Non-pigmented ciliary epithelial cell (primary cell): Measurements from ENCODE around the gene LRRC3.

Source experiments
- DNase-seq: peaks from one replicate; pipeline ENCODE4 v3.0.0-alpha.2; 2010; ENCODE audit warnings: low read depth

LRRC3 gene

GRCh38 chr21:44511219-44511937 is 56.1 kb downstream of the LRRC3 start:
- no peak for DNase-seq
